Hippocampal formation (tissue), 2 donors: ENCODE data around the gene NGEF.
"Not testable (repeated sequence)": the region's sequence is repeated elsewhere in the genome, so short reads cannot be mapped to it uniquely, and the experiment has no call there.

Experiments used
- DNase-seq, 2 donors: peaks; one replicate each; lab custom pipeline; 2025; lab: John Stamatoyannopoulos, UW

The NGEF gene

DNA sequence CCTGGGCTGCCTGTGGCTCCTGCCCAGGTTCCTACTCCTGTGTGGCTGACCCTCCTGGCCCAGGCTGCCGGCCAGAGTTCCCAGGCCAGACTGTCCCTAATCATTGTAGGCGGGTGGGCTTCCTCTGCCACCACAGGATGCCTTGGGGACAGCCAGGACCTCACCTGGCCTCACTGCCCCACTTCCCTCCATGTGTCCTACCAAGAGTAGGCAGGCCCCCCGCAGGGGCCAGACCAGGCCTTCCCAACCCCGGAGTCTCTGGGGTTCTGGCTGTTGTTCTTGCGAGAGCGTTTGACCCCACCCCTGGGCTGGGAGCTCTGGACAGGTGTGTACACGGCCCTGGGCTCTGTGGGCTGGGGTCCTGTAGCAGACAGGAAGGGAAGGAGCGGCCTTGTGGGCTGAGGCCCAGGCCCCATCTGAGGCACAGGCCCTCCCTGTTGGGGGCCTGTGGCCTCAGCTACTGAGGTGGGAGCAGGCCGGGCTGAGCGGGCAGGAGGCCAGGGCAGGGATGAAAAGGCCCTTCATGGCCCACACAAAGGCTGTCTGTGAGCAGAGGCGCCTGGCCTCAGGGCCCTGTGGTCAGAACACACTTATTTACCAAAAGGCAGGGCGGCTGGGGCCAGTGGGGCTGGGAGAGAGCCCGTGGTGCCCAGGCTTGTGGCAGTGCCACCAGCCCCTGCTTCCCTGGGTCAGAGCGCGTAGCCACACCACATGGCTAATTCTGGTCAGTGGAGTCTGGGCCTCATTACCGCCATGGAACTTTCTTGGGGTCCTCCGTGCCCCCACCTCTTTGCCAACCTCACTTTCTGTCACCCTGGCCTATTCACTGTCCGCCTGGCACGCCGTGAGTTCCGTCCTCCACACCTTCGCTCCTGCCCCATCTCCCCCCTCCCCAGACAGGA lies 141.0 kb downstream of the NGEF start:
- peak; percentile 93 to 96 for DNase-seq

GRCh38 chr2:232871418-232871834 lies 141.6 kb downstream of the NGEF start:
- peak in 1 of 2 donors; percentile 29 for DNase-seq

GRCh38 chr2:232870766-232871371 lies 142.2 kb downstream of the NGEF start:
- DNase-seq: no peak

- no peak for DNase-seq
Measured at GRCh38 chr2:232870018-232870765, 142.9 kb downstream of the NGEF start, which contains the start of gene SNORC. Gene SNORC, plus strand, starts transcription at chr2:232870264. Its CDS starts 78 bp downstream, at chr2:232870342.

DNA sequence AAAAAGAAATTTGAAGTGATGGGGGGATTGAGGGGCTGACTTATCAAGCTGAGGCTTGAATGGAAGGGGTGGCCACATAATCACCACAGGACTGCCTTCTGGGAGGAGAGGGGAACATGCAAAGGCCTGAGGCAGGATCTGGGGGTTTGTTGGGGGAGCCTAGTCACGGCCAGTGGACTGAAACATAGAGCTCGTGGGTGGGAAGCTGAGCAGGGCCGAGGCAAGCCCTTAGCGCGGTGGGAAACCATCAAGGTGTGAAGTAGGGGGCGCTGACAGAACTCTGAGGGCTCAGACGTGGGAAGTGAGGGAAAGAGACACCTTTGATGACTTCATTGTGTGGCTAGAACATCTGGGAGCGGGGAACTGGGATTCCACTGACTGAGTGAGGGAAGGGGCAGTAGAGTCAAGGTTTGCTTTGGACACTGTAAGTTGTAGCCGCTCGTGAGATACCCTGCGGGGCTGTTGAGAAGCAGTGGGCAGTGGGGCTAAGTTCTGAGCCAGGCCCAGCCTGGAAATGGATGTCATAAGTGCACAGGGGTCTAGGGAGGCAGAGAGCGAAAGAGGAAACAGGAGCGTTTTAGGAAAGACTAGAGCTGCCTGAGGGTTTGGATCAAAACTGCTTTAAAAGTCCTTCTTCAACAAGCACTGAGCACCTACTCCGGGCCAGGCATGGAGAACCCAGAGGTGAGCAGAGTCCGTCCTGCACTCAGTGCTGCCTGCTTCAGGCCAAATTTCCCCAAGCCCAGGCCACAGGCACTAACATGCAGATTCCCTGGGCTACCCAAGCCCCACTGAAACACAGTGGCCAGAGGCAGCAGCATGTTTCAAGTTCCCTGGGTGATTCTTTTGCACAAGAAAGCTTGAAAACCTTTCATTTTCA lies 143.7 kb downstream of the NGEF start:
- DNase-seq: no peak

DNA sequence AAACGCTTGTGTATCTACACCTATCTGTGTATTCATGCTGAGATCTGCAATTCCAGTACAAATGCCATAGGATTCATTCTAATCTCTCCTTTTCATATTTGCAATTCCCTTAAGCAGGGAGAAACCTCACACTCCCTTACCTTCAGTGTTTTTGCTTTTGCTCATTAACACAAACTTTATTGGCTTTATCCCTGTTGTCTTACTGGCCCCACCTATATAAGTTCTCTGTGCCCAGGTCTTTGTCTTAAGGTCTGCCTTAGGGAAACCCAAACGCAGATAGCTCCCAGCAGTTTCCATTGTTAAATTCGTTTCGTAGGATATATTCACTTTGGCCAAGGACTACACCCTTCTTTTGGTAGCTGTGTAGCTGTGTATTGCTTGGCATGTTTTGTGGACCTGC lies 147.0 kb downstream of the NGEF start:
- DNase-seq: no peak

- DNase-seq: no peak
Measured at GRCh38 chr2:232865165-232865564, 147.9 kb downstream of the NGEF start.

GRCh38 chr2:232863996-232864395 lies 149.1 kb downstream of the NGEF start:
- no peak for DNase-seq

- no peak for DNase-seq
Measured at GRCh38 chr2:232861353-232861752, 151.7 kb downstream of the NGEF start.

DNA sequence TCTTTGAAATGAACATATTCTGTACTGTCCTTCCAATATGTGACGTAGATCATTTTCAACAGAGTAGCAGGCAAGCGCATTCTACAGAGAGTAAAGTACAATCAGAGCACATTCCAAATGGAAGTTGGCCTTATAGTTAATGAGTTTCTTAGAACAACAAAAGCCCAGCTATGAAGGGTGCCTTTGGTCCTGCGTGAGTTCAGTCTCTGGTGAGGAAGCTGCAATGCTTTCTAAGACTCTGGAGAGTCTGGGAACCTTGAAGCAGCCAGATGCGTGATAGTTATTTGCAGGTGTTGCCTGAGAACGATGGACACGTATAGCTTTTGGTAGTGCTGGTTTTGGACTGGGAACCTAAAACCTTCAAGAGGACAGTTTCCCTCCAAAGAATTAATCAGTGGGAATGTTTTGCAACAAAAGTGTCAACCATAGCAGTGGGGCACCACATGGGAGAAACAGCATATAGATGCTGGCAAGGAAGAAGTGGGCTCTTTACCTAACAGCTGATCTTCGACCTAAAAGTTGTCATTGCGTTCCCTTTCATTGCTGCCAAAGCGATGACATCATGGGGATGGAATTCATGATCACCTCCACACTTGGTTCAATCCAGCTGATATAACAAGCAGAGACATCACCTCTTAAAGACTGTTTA lies 152.3 kb downstream of the NGEF start:
- DNase-seq: no peak

GRCh38 chr2:232859385-232859916 lies 153.6 kb downstream of the NGEF start:
- DNase-seq: no peak

GRCh38 chr2:232857158-232857563 lies 155.9 kb downstream of the NGEF start:
- DNase-seq: no peak

DNA sequence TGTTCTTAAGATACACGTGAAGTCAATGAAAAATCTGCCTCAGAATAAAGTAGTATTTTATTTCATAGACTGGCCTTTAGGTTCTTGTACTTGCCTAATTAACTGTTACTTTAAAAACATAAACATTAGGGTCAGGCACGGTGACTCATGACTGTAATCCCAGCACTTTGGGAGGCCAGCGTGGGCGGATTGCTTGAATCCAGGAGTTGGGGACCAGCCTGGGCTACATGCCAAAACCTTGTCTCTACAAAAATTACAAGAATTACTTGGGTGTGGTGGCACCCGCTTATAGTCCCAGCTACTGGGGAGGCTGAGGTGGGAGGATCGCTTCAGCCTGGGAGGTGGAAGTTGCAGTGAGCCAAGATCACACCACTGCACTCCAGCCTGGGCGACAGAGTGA lies 159.0 kb downstream of the NGEF start:
- no peak for DNase-seq

DNA sequence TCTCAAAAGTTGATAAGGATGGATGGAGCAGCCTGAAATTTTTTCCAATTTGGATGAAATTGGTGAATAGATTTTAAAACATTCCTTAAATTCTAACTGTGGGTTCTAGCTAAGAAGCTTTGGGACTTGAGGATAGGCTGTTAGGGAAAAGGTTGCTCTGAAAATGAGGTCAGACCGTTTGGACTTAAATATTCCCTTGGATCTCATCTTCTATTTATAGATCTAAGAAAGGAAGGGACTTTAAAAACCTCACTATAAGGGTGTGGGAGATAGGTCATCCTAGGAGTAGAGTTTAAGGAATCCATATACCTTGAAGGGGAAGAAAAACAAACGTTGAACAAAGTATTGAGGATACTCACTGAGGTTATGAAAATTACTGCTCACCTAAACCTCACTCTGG lies 160.4 kb downstream of the NGEF start:
- DNase-seq: no peak

- DNase-seq: not testable (repeated sequence)
Measured at GRCh38 chr2:232852081-232852480, 161.0 kb downstream of the NGEF start.

DNA sequence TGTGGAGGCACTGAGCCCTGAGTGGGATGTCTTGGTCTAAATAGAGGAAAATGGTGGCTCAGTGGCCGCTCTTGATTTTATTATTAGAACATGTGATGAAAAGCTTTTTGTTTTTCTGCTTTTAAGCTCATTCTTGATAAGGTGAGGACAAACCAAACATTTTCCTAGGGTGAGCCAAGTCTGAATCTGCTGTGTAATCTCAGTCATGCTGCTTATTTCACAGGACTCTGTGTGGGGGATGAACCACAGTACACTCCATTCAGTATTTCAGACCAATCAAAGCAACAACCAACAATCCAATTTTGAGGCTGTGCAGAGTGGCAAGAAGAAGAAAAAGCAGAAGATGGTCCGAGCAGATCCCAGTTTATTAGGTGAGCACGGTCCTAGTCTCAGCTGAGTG lies 163.0 kb downstream of the NGEF start:
- no peak for DNase-seq

DNA sequence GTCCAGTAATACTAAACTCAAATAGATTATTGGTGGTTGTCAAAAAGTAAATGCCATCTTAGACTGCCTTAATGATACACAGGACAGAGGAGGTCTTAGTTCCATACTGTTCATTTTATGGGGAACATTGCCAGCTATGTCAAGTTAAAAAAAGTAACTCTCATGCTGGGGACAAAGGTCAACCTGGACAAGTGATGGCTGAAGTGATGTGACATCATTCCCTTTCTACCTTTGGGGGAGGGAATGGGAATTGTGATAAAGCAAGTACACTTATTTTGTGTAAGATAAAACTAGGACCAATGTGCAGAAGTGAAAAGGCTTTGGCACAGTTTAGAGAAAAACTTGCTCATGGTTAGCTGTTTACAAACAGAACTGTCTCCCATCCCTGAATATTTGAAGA lies 167.0 kb downstream of the NGEF start:
- DNase-seq: no peak

DNA sequence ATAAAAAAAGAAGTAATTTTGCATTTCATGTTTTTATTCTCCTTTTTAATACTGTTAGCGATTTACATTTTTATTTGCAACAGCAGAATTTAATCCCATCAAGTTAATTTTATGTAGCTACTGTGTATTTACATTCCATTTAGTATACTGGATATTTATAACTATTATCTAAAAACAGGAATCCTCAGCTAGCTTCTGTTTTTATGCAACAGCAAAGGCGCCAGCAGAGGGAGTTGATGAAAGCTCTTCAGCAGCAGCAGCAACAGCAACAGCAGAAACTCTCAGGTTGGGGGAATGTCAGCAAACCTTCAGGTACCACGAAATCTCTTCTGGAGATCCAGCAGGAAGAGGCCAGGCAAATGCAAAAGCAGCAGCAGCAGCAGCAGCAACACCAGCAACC lies 169.2 kb downstream of the NGEF start:
- peak in 1 of 2 donors; percentile 24 for DNase-seq

- DNase-seq: peak in 1 of 2 donors; percentile 21
Measured at GRCh38 chr2:232842689-232843088, 170.4 kb downstream of the NGEF start.

DNA sequence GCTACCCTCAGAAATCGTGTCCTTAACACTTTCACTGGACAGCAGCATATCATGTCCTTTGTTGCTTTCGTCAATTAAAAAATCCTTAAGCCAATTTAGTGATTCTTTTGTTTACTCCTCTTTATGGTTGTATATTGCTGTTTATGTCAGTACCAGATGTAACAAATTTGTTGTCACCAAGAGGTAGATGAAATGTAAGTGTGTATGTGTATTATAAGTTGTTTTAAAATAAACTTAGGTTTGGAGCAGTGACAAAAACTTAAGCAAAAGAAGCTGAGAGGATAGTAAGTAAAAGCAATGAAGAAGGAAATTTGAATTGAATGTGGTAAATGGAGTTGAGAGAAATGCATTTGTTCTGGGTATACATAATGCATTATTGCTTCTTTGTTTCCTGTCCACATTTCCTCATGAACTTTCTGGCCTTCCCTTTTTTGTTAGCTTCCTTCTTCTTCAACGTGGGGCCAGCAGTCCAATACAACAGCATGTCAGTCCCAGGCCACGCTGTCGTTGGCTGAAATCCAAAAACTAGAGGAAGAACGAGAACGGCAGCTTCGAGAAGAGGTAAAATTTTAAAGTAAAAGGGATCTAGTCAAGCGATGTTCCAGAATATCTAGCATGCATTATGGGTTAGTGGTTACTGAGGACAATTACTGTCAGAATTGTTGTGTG lies 173.5 kb downstream of the NGEF start:
- peak in 1 of 2 donors; percentile 33 for DNase-seq
